Measurements from ENCODE around the gene LLGL2.

LLGL2 gene

DNA sequence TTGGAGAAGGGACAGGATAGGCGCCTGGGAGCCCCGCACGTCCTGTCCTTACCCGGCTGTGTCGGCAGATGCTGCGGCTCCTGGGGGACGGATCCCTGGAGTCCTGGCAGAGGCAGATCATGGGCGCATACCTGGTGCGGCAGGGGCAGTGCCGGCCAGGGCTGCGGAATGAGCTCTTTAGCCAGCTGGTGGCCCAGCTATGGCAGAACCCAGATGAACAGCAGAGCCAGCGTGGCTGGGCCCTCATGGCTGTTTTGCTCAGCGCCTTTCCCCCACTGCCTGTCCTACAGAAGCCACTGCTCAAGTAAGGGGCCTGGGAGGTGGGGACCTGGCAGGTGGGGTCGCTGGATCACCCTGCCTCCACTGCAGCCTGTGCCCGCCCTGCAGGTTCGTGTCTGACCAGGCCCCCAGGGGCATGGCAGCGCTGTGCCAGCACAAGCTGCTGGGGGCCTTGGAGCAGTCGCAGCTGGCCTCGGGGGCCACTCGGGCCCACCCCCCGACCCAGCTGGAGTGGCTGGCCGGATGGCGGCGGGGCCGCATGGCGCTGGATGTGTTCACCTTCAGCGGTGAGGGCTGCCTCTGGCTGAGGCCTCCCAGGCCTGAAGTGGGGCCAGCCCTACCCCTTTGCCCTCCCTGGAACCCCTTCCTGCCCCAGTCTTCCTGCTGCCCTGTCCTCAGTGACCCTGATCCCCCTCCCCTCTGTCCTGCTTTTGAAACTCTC, 87.6 kb downstream of the LLGL2 start:
- peak overlapping the region in 1 of 2 donors; percentile 80 for H3K9ac ChIP-seq (ENCODE audit: low read depth in 1 of 2, low read length in 2 of 2)
- no peaks in the 10 kb centered on the region for H3K27me3 ChIP-seq (ENCODE audit: control insufficient read depth in 2 of 2, insufficient read depth in 2 of 2, low read length in 2 of 2)
- H3K4me3 ChIP-seq (ENCODE audit: low read length in 2 of 2), result peak overlapping the region; percentile 7 to 14
- peak overlapping the region; percentile 89 to 94 for H3K27ac ChIP-seq (ENCODE audit: low read depth in 2 of 2, low read length in 2 of 2)
- H3K36me3 ChIP-seq (ENCODE audit: control insufficient read depth in 2 of 2, insufficient read depth in 2 of 2, low read length in 2 of 2), result peaks cover 24 to 27% of the 10 kb centered on the region in 2 donors
- no peaks in the 10 kb centered on the region for H3K9me3 ChIP-seq (ENCODE audit: control insufficient read depth in 2 of 2, low read length in 2 of 2)
- peaks cover 53 to 72% of the 10 kb centered on the region in 2 donors for H3K4me1 ChIP-seq (ENCODE audit: control insufficient read depth in 2 of 2, insufficient read depth in 2 of 2, low read length in 2 of 2)

DNA sequence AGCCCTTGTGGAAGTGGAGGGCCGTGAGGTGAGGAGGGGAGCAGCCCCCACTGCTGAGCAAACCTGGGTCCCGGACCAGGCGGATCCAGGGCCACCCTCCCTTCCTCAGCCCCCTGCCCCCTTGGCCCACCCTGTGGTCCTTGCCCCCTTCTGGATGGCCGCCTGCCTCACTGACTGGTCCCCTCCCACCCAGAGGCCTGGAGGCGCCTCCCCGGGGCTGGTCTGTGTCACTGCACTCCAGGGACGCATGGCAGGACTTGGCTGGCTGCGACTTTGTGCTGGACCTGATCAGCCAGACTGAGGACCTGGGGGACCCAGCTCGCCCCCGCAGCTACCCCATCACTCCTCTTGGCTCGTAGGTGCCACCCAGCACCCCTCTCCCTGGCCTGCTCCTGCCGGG, 88.5 kb downstream of the LLGL2 start:
- peaks cover 28 to 35% of the 10 kb centered on the region in 2 donors for H3K36me3 ChIP-seq (ENCODE audit: control insufficient read depth in 2 of 2, insufficient read depth in 2 of 2, low read length in 2 of 2)
- no peaks in the 10 kb centered on the region for H3K27me3 ChIP-seq (ENCODE audit: control insufficient read depth in 2 of 2, insufficient read depth in 2 of 2, low read length in 2 of 2)
- no peaks in the 10 kb centered on the region for H3K9me3 ChIP-seq (ENCODE audit: control insufficient read depth in 2 of 2, low read length in 2 of 2)
- H3K4me1 ChIP-seq (ENCODE audit: control insufficient read depth in 2 of 2, insufficient read depth in 2 of 2, low read length in 2 of 2), result peaks cover 56 to 73% of the 10 kb centered on the region in 2 donors
- peak overlapping the region in 1 of 2 donors; percentile 17 for H3K27ac ChIP-seq (ENCODE audit: low read depth in 2 of 2, low read length in 2 of 2)
- H3K9ac ChIP-seq (ENCODE audit: low read depth in 1 of 2, low read length in 2 of 2), result no peak overlapping the region
- H3K4me3 ChIP-seq (ENCODE audit: low read length in 2 of 2), result no peak overlapping the region

DNA sequence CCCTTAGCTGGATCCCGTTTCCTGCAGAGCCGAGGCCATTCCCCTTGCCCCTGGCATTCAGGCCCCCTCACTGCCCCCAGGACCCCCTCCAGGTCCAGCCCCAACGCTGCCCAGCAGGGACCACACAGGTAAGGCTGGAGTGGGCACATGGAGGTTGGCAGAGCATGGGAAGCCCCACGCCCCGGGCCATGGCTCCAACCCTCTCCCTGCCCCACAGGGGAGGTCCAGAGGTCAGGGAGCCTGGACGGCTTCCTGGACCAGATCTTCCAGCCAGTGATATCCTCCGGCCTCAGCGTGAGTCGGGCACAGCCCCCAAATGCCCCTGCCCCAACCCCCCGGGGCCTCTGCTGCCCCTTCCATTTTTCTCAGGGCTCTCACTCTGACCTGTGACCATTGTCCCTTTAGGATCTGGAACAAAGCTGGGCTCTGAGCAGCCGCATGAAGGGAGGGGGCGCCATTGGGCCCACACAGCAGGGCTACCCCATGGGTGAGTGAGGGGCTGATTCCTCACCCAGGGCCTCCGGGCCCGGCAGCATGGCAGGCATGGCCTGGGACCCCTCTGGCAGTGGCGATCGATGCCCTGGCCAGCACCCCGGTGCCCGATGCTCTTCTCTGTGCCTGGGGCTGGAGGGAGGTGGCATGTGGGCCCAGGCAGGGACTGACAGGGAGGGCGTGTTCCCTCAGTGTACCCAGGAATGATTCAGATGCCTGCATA, 89.2 kb downstream of the LLGL2 start:
- no peak overlapping the region for H3K4me3 ChIP-seq (ENCODE audit: low read length in 2 of 2)
- no peaks in the 10 kb centered on the region for H3K27me3 ChIP-seq (ENCODE audit: control insufficient read depth in 2 of 2, insufficient read depth in 2 of 2, low read length in 2 of 2)
- no peaks in the 10 kb centered on the region for H3K9me3 ChIP-seq (ENCODE audit: control insufficient read depth in 2 of 2, low read length in 2 of 2)
- no peak overlapping the region for H3K9ac ChIP-seq (ENCODE audit: low read depth in 1 of 2, low read length in 2 of 2)
- H3K36me3 ChIP-seq (ENCODE audit: control insufficient read depth in 2 of 2, insufficient read depth in 2 of 2, low read length in 2 of 2), result peaks cover 33 to 42% of the 10 kb centered on the region in 2 donors
- peak overlapping the region; percentile 24 to 38 for H3K27ac ChIP-seq (ENCODE audit: low read depth in 2 of 2, low read length in 2 of 2)
- peaks cover 56 to 71% of the 10 kb centered on the region in 2 donors for H3K4me1 ChIP-seq (ENCODE audit: control insufficient read depth in 2 of 2, insufficient read depth in 2 of 2, low read length in 2 of 2)

DNA sequence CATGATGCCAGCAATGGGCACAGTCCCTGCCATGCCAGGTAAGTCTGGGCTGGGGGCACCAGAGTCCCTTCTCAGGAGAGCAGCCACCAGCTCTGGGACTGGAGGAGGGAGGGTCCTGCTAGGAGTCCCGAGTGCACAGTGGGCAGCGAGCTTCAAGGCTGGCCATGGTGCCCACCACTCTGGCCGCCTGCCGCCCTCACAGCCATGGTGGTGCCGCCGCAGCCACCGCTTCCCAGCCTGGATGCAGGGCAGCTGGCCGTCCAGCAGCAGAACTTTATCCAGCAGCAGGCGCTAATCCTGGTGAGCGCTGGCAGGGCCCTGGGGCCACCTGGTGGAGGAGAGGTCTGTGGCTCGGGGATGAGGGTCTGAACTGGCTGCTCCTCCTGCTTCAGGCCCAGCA, 89.8 kb downstream of the LLGL2 start:
- no peaks in the 10 kb centered on the region for H3K27me3 ChIP-seq (ENCODE audit: control insufficient read depth in 2 of 2, insufficient read depth in 2 of 2, low read length in 2 of 2)
- no peaks in the 10 kb centered on the region for H3K9me3 ChIP-seq (ENCODE audit: control insufficient read depth in 2 of 2, low read length in 2 of 2)
- H3K9ac ChIP-seq (ENCODE audit: low read depth in 1 of 2, low read length in 2 of 2), result no peak overlapping the region
- H3K4me1 ChIP-seq (ENCODE audit: control insufficient read depth in 2 of 2, insufficient read depth in 2 of 2, low read length in 2 of 2), result peaks cover 52 to 66% of the 10 kb centered on the region in 2 donors
- peak overlapping the region; percentile 80 to 92 for H3K27ac ChIP-seq (ENCODE audit: low read depth in 2 of 2, low read length in 2 of 2)
- peaks cover 34 to 46% of the 10 kb centered on the region in 2 donors for H3K36me3 ChIP-seq (ENCODE audit: control insufficient read depth in 2 of 2, insufficient read depth in 2 of 2, low read length in 2 of 2)
- no peak overlapping the region for H3K4me3 ChIP-seq (ENCODE audit: low read length in 2 of 2)

DNA sequence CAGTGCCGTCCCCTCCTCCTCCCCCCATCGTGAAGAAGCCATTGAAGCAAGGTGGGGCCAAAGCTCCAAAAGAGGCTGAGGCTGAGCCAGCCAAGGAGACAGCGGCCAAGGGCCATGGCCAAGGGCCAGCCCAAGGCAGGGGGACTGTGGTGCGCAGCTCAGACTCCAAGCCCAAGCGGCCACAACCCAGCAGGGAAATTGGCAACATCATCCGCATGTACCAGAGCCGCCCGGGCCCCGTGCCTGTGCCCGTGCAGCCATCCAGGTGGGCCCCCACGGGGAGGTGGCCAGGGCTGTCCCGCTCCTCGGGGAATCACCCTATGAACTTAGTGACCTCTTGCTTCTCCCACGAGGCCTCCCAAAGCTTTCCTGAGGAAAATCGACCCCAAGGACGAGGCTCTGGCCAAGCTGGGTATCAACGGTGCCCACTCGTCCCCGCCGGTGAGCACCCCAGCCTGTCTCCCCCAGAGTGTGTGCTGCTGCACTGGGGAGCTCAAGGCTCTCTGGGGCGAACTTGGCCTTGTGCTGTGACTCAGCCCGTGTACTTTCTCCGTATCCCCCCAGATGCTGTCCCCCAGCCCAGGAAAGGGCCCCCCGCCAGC, 91.1 kb downstream of the LLGL2 start:
- Histone ChIP-seq H3K36me3 (ENCODE audit: control insufficient read depth in 2 of 2, insufficient read depth in 2 of 2, low read length in 2 of 2) (peaks cover 45 to 51% of the 10 kb centered on the region in 2 donors), H3K4me3 (ENCODE audit: low read length in 2 of 2) (peak overlapping the region in 1 of 2 donors; percentile 14), H3K27me3 (ENCODE audit: control insufficient read depth in 2 of 2, insufficient read depth in 2 of 2, low read length in 2 of 2) (no peaks in the 10 kb centered on the region), H3K9ac (ENCODE audit: low read depth in 1 of 2, low read length in 2 of 2) (peak overlapping the region; percentile 52 to 81), H3K4me1 (ENCODE audit: control insufficient read depth in 2 of 2, insufficient read depth in 2 of 2, low read length in 2 of 2) (peaks cover 41 to 53% of the 10 kb centered on the region in 2 donors), H3K9me3 (ENCODE audit: control insufficient read depth in 2 of 2, low read length in 2 of 2) (no peaks in the 10 kb centered on the region), H3K27ac (ENCODE audit: low read depth in 2 of 2, low read length in 2 of 2) (peak overlapping the region; percentile 80 to 92)

DNA sequence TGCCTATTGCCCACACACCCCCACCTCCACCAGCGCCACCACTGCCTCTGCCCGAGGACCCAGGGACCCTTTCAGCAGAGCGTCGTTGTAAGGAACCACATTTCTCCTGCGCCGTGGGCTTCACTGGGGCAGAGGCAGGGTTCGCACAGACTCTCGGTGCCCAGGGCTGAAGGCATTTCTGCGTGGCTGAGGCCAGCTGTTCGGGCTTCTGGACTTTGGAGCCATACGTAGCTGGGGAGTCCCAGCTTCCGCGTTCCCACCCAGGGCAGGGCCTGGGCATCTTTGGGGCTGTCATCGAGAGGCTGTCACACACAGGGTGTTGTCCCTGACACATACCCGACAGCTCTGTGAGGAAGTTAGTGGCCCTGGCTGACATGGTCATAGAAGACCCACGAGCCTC, 91.7 kb downstream of the LLGL2 start:
- H3K4me3 ChIP-seq (ENCODE audit: low read length in 2 of 2), result peak overlapping the region in 1 of 2 donors; percentile 38
- H3K36me3 ChIP-seq (ENCODE audit: control insufficient read depth in 2 of 2, insufficient read depth in 2 of 2, low read length in 2 of 2), result peaks cover 46 to 57% of the 10 kb centered on the region in 2 donors
- peak overlapping the region; percentile 52 to 81 for H3K9ac ChIP-seq (ENCODE audit: low read depth in 1 of 2, low read length in 2 of 2)
- H3K27ac ChIP-seq (ENCODE audit: low read depth in 2 of 2, low read length in 2 of 2), result peak overlapping the region; percentile 80 to 92
- H3K9me3 ChIP-seq (ENCODE audit: control insufficient read depth in 2 of 2, low read length in 2 of 2), result no peaks in the 10 kb centered on the region
- H3K4me1 ChIP-seq (ENCODE audit: control insufficient read depth in 2 of 2, insufficient read depth in 2 of 2, low read length in 2 of 2), result peaks cover 37 to 48% of the 10 kb centered on the region in 2 donors
- H3K27me3 ChIP-seq (ENCODE audit: control insufficient read depth in 2 of 2, insufficient read depth in 2 of 2, low read length in 2 of 2), result no peaks in the 10 kb centered on the region

DNA sequence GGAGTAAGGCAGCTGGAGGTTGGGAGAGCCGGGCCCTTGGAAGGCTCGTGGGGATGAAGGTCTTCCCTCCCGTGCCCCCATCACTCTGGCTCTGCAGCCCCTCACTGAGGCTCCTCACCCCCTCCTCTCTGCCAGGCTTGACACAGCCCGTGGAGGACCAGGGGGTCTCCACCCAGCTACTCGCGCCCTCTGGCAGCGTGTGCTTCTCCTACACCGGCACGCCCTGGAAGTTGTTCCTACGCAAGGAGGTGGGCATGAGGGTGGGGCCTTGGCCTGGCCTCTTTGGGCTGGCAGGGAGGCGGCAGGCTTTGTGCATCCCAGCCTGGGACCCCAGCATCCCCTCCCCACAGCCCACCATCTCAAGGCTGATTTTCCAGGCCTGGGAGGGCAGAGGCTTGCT, 92.2 kb downstream of the LLGL2 start:
- H3K27me3 ChIP-seq (ENCODE audit: control insufficient read depth in 2 of 2, insufficient read depth in 2 of 2, low read length in 2 of 2), result no peaks in the 10 kb centered on the region
- peaks cover 45 to 62% of the 10 kb centered on the region in 2 donors for H3K36me3 ChIP-seq (ENCODE audit: control insufficient read depth in 2 of 2, insufficient read depth in 2 of 2, low read length in 2 of 2)
- H3K9ac ChIP-seq (ENCODE audit: low read depth in 1 of 2, low read length in 2 of 2), result peak overlapping the region; percentile 52 to 81
- peak overlapping the region; percentile 61 to 92 for H3K27ac ChIP-seq (ENCODE audit: low read depth in 2 of 2, low read length in 2 of 2)
- peaks cover 35 to 43% of the 10 kb centered on the region in 2 donors for H3K4me1 ChIP-seq (ENCODE audit: control insufficient read depth in 2 of 2, insufficient read depth in 2 of 2, low read length in 2 of 2)
- no peaks in the 10 kb centered on the region for H3K9me3 ChIP-seq (ENCODE audit: control insufficient read depth in 2 of 2, low read length in 2 of 2)
- H3K4me3 ChIP-seq (ENCODE audit: low read length in 2 of 2), result peak overlapping the region in 1 of 2 donors; percentile 38

DNA sequence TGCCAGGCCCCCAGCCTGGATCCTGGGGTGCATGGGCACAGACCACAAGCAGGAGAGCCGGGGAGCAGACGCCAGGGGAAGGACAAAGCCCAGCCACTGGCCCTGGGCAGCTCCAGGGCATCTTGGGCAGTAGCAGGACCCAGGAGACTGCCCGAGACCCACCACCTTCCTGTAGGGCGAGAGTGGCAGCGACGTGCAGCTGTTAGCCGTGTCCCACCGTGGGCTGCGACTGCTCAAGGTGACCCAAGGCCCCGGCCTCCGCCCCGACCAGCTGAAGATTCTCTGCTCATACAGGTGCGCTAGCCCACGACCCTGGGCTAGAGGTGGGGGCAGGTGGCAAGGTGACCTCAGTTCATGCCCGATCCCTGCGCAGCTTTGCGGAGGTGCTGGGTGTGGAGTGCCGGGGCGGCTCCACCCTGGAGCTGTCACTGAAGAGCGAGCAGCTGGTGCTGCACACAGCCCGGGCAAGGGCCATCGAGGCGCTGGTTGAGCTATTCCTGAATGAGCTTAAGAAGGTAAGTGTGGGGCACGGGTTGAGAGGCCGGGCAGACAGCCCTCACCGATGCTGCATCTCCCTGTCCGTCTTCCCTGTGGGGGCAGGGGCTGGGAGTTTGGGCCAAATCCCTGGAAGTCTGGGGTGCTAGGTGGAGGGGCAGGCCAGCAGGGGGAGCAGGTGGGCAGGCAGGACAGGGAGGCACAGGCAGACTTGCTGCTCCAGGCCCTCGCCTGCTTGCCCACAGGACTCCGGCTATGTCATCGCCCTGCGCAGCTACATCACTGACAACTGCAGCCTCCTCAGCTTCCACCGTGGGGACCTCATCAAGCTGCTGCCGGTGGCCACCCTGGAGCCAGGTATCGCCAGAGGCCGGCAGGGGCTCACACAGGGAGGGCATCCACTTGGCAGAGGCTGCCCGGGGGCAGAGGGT, 94.3 kb downstream of the LLGL2 start:
- Histone ChIP-seq H3K27me3 (ENCODE audit: control insufficient read depth in 2 of 2, insufficient read depth in 2 of 2, low read length in 2 of 2) (no peaks in the 10 kb centered on the region), H3K36me3 (ENCODE audit: control insufficient read depth in 2 of 2, insufficient read depth in 2 of 2, low read length in 2 of 2) (peaks cover 44 to 59% of the 10 kb centered on the region in 2 donors), H3K27ac (ENCODE audit: low read depth in 2 of 2, low read length in 2 of 2) (no peak overlapping the region), H3K4me3 (ENCODE audit: low read length in 2 of 2) (no peak overlapping the region), H3K4me1 (ENCODE audit: control insufficient read depth in 2 of 2, insufficient read depth in 2 of 2, low read length in 2 of 2) (peaks cover 25 to 27% of the 10 kb centered on the region in 2 donors), H3K9ac (ENCODE audit: low read depth in 1 of 2, low read length in 2 of 2) (no peak overlapping the region), H3K9me3 (ENCODE audit: control insufficient read depth in 2 of 2, low read length in 2 of 2) (no peaks in the 10 kb centered on the region)

DNA sequence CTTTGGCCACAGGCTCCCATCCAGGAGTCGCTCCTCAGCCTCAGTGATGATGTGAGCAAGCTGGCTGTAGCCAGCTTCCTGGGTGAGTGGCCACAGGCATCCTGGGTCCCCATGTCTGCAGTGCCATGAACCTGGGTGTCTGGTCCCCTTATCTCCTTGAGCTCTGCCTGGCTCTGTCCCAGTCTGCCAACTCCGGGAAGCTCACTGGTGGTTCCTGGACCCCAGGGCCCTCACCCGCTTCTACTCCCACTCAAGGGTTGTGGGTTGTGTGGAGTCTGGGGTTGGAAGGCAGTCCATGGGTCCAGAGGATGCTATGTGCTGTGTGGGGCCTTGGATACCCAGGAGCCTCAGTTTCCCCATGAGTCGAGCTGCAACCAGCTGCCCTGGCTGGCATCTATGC, 96.0 kb downstream of the LLGL2 start:
- Histone ChIP-seq H3K9me3 (ENCODE audit: control insufficient read depth in 2 of 2, low read length in 2 of 2) (no peaks in the 10 kb centered on the region), H3K9ac (ENCODE audit: low read depth in 1 of 2, low read length in 2 of 2) (no peak overlapping the region), H3K36me3 (ENCODE audit: control insufficient read depth in 2 of 2, insufficient read depth in 2 of 2, low read length in 2 of 2) (peaks cover 42 to 62% of the 10 kb centered on the region in 2 donors), H3K27ac (ENCODE audit: low read depth in 2 of 2, low read length in 2 of 2) (no peak overlapping the region), H3K27me3 (ENCODE audit: control insufficient read depth in 2 of 2, insufficient read depth in 2 of 2, low read length in 2 of 2) (no peaks in the 10 kb centered on the region), H3K4me3 (ENCODE audit: low read length in 2 of 2) (no peak overlapping the region), H3K4me1 (ENCODE audit: control insufficient read depth in 2 of 2, insufficient read depth in 2 of 2, low read length in 2 of 2) (peaks cover 16 to 17% of the 10 kb centered on the region in 2 donors)

Data from mucosa of rectum (tissue), 2 donors.